HEK293 (cell line): ENCODE results near the gene ARHGEF2.

Experiments used
- KLF9 ChIP-seq: fragments of 450-650 bp; formaldehyde crosslinking; IDR thresholded peaks from 2 replicates; pipeline ENCODE4 v1.5.1; 2016; ENCODE audit warnings: missing biosample characterization, missing genetic modification characterization, low read depth
- TF ChIP-seq, protein P1 (sequence below): fragments of 450-650 bp; formaldehyde crosslinking; IDR thresholded peaks from 2 replicates; pipeline ENCODE4 v1.5.1; 2016; ENCODE audit warnings: missing biosample characterization, missing genetic modification characterization, low read depth
- TF ChIP-seq, protein P2 (sequence below): fragments of 450-650 bp; formaldehyde crosslinking; IDR thresholded peaks from 2 replicates; pipeline ENCODE4 v1.5.1; 2016; ENCODE audit warnings: missing biosample characterization, missing genetic modification characterization
- TF ChIP-seq, protein P3 (sequence below): fragments of 450-650 bp; formaldehyde crosslinking; conservative IDR thresholded peaks from 2 replicates; pipeline ENCODE4 v1.5.1; 2016; ENCODE audit warnings: low read depth, missing biosample characterization, missing genetic modification characterization

DNA sequence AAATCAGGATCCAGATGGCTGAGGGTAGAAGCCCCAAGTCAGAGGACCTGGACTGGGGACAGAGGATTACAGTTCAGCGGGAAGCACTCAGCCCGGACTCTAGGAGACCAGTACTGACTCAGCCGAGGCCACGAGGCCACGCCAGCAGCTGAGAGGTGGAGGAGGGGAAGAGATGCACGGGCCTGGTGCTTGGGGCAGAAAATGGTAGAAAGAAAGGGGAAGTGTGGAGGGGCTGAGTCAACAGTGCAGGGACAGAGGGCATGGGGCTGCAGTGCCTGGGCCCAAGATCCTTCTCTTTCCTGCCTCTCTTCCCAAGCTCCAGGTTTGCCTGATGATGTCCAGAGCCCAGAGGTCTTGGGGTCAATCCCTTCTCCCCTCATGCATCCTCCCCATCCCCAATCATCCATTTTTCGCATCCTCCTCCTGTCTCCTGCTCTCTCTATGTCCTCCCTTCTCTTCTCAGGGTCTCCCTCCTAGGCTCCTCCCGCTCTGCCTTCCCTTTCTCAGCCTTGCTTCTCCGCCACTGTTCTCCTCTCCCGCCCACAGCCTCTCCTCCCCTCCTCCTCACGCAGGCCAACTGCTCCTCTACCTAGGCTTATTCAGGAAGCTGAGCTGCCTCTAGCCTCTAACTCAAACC is 7.7 kb downstream of the ARHGEF2 start:
- TF ChIP-seq, protein P1, sequence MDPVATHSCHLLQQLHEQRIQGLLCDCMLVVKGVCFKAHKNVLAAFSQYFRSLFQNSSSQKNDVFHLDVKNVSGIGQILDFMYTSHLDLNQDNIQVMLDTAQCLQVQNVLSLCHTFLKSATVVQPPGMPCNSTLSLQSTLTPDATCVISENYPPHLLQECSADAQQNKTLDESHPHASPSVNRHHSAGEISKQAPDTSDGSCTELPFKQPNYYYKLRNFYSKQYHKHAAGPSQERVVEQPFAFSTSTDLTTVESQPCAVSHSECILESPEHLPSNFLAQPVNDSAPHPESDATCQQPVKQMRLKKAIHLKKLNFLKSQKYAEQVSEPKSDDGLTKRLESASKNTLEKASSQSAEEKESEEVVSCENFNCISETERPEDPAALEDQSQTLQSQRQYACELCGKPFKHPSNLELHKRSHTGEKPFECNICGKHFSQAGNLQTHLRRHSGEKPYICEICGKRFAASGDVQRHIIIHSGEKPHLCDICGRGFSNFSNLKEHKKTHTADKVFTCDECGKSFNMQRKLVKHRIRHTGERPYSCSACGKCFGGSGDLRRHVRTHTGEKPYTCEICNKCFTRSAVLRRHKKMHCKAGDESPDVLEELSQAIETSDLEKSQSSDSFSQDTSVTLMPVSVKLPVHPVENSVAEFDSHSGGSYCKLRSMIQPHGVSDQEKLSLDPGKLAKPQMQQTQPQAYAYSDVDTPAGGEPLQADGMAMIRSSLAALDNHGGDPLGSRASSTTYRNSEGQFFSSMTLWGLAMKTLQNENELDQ (tag by site-specific recombination), result no peak
- TF ChIP-seq, protein P2, sequence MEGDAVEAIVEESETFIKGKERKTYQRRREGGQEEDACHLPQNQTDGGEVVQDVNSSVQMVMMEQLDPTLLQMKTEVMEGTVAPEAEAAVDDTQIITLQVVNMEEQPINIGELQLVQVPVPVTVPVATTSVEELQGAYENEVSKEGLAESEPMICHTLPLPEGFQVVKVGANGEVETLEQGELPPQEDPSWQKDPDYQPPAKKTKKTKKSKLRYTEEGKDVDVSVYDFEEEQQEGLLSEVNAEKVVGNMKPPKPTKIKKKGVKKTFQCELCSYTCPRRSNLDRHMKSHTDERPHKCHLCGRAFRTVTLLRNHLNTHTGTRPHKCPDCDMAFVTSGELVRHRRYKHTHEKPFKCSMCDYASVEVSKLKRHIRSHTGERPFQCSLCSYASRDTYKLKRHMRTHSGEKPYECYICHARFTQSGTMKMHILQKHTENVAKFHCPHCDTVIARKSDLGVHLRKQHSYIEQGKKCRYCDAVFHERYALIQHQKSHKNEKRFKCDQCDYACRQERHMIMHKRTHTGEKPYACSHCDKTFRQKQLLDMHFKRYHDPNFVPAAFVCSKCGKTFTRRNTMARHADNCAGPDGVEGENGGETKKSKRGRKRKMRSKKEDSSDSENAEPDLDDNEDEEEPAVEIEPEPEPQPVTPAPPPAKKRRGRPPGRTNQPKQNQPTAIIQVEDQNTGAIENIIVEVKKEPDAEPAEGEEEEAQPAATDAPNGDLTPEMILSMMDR, result no peak
- TF ChIP-seq, protein P3, sequence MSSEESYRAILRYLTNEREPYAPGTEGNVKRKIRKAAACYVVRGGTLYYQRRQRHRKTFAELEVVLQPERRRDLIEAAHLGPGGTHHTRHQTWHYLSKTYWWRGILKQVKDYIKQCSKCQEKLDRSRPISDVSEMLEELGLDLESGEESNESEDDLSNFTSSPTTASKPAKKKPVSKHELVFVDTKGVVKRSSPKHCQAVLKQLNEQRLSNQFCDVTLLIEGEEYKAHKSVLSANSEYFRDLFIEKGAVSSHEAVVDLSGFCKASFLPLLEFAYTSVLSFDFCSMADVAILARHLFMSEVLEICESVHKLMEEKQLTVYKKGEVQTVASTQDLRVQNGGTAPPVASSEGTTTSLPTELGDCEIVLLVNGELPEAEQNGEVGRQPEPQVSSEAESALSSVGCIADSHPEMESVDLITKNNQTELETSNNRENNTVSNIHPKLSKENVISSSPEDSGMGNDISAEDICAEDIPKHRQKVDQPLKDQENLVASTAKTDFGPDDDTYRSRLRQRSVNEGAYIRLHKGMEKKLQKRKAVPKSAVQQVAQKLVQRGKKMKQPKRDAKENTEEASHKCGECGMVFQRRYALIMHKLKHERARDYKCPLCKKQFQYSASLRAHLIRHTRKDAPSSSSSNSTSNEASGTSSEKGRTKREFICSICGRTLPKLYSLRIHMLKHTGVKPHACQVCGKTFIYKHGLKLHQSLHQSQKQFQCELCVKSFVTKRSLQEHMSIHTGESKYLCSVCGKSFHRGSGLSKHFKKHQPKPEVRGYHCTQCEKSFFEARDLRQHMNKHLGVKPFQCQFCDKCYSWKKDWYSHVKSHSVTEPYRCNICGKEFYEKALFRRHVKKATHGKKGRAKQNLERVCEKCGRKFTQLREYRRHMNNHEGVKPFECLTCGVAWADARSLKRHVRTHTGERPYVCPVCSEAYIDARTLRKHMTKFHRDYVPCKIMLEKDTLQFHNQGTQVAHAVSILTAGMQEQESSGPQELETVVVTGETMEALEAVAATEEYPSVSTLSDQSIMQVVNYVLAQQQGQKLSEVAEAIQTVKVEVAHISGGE (tag by site-specific recombination), result no peak
- no peak for TF ChIP-seq KLF9 (tag by site-specific recombination)
